Measurements from ENCODE around the gene HAGHL.
"Not testable (repeated sequence)": the region's sequence is repeated elsewhere in the genome, so short reads cannot be mapped to it uniquely, and the experiment has no call there.

The HAGHL gene

DNA sequence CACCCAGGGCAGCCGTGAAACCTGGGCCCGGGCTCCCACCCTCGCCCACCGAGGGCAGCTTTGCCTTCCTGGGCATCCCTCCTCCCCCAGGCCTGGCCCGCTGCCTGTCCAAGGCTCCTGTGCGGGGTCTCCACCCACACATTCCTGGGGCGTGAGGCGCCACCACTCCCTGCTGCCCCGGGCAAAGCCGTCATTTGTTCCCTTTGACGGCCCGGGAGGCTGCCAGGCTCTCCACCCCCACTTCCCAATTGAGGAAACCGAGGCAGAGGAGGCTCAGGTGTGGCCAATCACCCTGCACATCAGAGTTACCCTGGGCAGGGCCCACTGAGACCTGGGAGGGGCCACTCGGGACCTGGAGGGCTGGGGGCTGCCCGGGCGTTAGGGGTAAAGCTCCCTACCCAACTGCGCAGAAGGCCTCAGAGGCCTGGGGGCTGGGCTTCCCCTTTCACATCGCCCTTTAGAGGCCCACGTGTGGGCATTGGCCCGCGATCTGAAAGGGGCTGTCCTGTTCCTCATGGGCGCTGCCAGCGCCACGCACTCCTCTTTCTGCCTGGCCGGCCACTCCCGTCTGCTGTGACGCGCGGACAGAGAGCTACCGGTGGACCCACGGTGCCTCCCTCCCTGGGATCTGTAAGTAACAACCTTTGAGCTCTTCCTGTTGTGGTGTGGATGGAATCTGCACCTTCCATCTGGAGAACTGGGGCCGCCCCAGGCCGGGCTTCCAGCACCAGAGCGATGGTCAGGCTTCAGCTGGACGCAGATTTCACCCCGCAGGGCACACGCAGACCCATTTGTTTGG lies 33.8 kb downstream of the HAGHL start, which contains the start of gene MSLN:
MSLN (plus strand) TSS at position 190 of the 799 bp plus-strand sequence. CDS start 1,947 bp downstream, outside the sequence.
- no peak for DNase-seq

- DNase-seq, result no peak
Observed at GRCh38 chr16:761625-762513, 35.0 kb downstream of the HAGHL start.

GRCh38 chr16:762595-763268 lies 35.8 kb downstream of the HAGHL start:
- DNase-seq, result no peak

GRCh38 chr16:763369-764183 lies 36.7 kb downstream of the HAGHL start:
- DNase-seq, result no peak

- no peak for DNase-seq
Observed at GRCh38 chr16:764184-764750, 37.4 kb downstream of the HAGHL start.

GRCh38 chr16:764848-765487 lies 38.1 kb downstream of the HAGHL start:
- DNase-seq, result no peak

- DNase-seq, result no peak
Observed at GRCh38 chr16:765488-765865, 38.6 kb downstream of the HAGHL start.

GRCh38 chr16:766008-766819 lies 39.3 kb downstream of the HAGHL start:
- DNase-seq, result no peak

GRCh38 chr16:766820-767640 lies 40.1 kb downstream of the HAGHL start:
- DNase-seq, result no peak

DNA sequence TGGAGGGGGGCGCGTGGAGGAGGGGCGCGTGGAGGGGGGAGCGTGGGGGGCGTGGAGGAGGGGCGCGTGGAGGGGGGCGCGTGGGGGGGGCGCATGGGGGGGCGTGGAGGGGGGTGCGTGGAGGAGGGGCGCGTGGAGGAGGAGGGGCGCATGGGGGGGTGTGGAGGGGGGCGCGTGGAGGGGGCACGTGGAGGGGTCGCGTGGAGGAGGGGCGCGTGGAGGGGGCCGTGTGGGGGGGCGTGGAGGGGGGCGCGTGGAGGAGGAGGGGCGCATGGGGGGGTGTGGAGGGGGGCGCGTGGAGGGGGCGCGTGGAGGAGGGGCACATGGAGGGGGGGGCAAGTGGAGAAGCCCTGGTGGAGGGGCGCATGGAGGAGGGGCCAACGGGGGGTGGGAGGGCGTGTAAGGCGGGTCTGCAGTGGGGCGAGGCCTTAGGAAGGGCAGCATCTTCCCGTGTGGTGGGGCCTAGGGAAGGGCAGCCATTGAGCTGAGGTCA lies 40.9 kb downstream of the HAGHL start:
- no peak for DNase-seq

DNA sequence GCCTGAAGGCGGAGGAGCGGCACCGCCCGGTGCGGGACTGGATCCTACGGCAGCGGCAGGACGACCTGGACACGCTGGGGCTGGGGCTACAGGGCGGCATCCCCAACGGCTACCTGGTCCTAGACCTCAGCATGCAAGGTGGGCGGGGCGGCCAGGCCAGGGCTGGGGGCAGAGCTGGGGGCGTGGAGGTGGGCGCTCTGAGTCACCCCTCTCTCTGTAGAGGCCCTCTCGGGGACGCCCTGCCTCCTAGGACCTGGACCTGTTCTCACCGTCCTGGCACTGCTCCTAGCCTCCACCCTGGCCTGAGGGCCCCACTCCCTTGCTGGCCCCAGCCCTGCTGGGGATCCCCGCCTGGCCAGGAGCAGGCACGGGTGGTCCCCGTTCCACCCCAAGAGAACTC lies 41.5 kb downstream of the HAGHL start:
- DNase-seq, result no peak

DNA sequence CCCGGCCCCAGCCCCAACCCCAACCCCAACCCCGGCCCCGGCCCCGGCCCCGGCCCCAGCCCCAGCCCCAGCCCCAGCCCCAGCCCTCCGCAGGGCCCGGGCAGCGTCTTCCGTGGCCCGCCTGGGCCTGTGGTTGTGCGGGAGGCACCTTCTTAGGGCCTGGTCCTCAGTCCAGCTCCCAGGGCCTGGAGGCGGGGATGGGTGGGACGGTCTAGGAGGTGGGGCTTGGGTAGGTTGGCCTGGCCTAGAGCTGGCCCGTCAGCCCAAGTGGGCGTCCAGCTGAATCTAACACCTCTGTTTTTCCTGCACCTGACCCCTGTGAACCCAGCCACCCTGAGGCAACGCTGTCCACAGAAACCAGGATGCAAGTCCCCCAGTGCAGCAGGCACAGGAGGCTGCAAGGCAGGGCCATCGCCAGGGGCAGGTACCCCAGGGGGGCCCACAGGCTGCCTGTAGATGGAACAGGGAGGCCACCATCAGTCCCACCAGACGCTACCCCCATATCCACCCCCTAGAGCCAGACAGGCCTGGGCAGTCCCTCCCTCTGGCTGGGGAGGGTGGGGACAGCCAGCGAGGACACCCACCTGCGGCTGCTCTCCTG lies 42.4 kb downstream of the HAGHL start:
- DNase-seq, result no peak

DNA sequence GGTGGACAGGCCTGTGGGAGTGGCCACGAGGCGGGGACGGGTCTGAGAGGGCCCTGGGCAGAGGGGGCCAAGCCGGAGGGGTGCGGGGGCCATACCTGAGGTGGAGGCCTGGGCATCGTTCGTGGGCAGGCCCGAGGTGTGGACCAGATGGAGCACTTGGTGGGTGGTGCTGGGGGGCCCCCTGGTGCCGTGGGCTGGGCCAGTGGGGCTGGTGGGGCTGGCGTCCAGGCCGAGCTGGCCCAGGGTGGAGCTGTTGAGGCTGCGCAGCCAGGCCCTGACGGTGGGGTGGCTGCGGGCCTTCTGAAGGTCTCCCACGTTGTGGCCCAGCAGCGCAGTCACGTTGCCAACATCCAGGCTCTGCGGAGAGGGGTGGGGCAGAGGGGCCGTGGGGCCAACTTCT lies 43.0 kb downstream of the HAGHL start:
- DNase-seq, result no peak

- DNase-seq, result no peak
Observed at GRCh38 chr16:770411-770810, 43.5 kb downstream of the HAGHL start.

DNA sequence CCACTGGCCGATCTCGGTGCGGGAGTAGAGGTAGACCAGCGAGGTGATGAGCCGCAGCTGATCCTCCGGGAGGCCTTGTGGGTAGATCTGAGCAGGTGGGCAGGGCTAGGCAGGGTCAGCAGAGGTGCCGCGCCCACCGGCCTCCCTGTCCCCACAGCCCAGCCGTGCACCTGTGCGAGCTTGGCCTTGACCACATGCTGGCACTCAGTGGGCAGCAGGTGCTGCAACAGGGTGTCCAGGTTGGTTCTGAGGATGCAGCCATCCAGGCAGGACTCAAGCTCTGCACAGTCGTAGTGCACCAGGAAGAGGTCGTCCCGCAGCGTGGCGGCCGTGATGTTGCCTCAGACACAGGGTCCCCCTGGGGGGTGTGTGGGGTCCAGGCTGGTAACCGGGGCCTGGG lies 46.1 kb downstream of the HAGHL start:
- no peak for DNase-seq

- DNase-seq, result no peak
Observed at GRCh38 chr16:774086-775001, 47.4 kb downstream of the HAGHL start.

DNA sequence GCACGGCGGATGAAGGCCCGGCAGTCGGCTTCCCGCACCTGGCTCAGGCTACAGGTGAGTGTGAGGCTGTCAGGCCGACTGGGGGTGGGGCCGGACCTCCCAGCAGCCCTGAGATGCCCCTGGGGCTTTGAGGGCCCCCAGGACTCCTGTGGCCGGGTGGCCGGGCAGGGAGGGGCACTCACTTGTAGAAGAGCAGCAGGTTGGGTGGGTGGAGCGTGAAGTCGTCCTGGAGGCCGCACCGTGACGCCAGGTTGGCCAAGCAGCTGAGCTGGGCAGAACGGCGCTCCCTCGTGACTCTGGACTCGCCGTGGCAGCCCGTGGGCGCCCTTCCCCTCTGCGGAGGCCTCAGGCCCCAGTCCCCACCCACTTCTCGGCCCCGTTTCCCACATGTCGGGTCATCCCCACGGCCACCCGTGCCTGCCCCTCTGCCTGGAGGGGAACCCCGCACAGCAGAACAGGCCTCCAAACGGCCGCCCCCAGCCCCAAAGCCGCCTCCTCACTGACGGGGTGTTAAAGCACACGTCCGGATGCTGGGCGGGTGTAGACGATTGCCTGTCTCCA lies 48.4 kb downstream of the HAGHL start:
- DNase-seq, result no peak

- DNase-seq, result not testable (repeated sequence)
Observed at GRCh38 chr16:776298-776697, 49.4 kb downstream of the HAGHL start.
